NCI-H345 treated with DMSO at 0.1 percent for 48 hours (cell line): ENCODE data around the gene INSC.

Source experiments
- DNase-seq: peaks from one replicate; lab custom pipeline; 2025; ENCODE audit not compliant: unreplicated experiment; lab: John Stamatoyannopoulos, UW

INSC gene

DNA sequence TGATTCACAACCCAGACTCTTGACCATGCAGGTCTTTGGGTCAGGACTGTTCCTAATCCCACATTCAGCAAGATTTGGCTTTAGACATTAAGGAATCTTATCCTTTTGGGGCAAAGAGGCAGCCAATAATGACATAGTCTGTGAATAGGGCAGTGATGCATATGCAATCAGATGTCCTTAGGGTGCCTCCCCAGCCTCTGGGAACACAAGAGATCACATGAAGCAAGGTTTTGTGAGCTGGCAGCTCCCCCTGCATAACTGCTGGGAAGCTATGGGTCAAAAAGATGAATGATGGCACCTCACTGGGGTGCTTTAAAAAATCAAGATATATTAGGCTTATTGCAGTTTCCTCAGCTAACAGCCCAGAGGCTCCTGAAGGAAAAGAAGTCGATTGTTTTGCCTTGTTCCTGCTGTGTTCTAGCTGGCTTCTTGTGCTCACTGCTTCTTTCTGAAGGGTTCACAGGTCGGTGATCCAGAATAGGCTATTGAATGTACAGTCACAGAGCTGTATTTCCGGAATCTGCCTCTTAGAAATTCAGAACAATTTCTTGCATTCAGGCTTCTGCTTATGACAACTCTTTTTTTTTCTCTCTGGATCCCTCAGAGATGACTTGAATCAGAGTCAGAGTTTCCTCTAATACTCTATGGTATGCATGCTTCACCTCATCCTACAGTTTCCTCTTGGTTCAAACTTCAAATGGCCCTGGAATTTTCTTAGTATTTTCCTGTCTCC, 31.7 kb downstream of the INSC start:
- no peak for DNase-seq

DNA sequence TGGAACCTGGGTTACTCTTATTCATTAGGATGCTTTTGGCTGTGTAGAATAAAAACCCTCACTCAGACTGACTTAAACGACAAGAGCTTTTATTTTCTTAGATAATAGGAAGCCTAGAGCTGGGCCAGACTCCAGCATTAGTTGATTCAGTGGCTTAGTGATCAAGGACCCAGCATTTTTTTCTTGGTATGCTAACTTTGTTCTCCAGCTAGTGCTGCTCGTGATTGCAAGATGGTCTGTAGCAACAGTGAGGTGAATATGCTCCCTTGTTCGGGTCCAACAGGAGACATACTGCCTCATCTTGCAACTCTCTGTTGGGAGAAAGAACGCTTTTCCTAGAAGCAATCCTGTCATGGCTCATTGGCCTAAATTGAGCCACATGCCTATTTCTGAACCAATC, 33.4 kb downstream of the INSC start:
- no peak for DNase-seq

DNA sequence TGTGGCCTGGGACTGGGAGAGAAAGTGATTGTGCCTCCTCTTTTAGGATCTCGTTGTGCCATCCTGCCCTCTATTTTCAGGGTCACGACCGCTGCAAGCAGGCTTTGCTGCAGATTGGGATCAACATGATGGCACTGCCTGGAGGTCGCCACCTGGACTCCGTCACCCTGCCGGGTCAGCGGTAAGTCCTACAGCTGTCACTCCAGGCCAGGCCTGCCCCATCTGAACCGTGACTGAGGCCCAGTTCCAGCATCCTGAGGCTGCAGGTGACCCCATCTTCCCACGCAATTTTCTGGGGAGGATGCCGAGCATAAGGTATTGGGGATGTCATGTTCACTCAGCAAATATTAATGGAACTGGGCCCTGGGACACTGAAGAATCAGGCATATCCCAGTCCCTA, 34.3 kb downstream of the INSC start:
- DNase-seq, result no peak

DNA sequence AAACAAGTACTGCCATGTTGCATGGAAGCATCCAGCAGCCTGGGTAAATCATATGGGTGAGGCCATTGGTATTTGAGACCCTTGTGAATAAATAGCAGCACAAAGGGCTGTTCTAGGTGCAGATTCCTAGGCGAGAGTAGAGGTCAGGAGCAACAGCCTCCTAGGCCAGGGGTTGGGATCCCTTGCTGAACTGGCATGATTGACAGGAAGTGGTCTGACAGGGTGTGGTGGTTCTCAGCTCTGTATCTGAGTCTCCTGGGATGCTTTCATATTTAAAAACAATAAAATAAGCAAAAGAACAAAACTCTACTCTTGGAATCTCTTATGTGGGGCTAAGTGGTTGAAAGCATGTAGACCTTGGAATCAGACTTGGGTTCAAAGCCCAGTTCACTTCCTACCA, 35.8 kb downstream of the INSC start:
- no peak for DNase-seq

DNA sequence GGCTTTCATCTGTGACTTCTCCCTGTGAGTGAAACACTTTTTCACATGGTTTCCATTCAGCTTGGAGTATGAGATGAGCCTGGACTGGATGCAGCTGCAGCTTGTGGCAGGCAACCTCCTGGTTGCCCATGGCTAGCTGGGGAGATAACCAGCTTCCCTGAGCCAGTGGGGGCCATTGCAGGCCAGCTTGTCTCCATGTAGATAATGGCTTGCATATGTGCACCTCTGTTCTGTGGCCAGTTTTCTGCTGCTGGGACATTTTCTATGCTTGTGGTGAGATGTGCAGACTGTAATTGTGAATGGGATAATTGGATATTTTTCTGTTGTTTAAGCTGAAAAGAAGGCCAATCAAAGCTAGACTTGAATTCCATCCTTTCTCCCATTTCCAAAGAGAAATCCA, 38.5 kb downstream of the INSC start:
- DNase-seq, result no peak

DNA sequence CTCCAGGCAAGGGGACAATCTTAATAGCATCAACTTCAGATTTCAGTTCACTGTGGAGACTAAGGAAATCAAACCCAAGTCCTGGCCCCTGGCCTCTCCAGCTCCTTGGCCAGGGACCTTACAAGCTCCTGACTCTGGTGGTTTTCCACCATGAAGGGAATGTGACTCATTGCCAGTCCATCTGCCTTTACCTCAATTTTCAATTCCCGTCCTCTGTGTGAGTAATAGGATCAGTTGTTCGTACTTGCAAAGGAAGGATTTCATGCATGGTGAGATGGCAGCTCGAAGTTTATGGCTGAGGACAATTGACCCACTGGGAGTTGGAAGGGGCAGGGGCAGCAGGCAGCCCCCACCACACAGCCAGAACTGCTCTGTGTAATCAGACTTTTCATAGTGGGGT, 42.5 kb downstream of the INSC start:
- no peak for DNase-seq

DNA sequence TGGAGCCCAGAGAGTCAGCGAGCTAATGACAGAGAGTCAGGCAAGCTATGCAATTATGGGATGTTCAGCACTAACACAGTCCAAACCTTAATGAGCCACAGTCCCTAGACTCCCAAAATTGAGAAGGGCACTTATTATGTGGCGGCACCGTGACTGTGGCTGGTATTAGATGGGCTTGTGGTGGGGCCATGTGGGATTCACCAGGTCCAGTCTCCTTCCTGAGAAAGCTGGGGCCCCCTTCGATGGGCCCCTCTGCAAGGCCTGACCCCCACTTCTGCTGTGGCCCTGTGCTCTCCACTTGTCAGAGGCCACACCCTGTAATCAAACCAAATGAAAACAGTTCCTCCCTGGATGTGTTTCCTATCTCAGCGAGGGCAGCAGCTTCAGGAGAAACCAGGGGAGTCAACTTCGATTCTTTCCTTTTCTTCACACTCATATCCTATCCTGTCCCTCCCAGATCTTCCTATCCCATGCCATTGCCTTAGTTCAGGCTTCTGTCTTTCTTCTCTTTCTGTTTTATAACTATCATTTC, 42.9 kb downstream of the INSC start:
- DNase-seq, result no peak

DNA sequence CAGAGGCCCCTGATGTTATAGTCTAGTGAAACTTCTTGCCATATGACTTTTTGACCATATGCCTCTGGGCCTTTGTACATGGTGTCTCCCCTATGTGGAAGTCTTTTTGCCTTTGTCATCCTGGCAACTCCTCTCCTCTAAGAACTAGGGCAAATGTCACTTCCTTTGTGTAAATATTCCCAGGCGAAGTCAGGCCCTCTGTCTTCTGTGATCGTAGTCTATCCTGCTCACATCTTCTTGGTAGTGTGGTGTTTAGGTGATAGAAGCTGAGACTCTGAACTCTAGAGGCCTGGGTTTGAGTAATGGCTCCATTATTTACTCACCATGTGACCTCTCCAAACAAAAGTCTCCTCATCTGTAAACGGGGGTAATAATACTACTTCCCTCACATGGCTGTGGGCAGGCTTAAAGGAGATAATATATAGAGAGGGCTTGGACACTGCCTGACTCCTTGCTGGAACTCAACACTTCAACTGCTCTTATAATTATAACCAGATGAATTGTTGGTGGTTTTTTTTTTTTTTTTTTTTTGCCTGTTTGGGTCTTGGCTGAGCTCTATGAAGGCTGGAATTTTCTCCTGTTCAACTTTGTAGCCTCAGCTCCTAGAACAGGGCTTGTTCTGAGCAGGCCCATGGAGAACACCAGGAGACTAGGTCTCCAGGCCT, 43.8 kb downstream of the INSC start:
- DNase-seq, result no peak

DNA sequence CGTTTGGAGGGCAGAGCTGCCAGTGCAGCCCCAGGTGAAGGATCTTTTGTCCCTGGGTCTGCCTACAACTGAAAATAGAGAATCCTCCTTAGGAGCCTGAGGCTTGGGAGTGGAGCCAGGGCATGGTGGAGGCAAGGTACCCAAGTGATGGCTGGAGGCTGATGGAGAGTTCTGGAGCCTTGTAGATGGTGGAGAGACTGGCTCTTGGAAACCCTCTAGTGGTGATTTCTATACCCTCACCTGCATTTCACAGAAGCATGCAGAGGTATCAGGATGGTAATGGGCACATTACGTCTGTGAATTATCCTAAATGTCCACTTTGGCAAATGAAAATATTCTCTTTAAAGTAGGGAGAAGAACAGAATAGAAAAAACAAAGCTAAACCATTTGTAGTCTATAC, 44.4 kb downstream of the INSC start:
- DNase-seq, result no peak

DNA sequence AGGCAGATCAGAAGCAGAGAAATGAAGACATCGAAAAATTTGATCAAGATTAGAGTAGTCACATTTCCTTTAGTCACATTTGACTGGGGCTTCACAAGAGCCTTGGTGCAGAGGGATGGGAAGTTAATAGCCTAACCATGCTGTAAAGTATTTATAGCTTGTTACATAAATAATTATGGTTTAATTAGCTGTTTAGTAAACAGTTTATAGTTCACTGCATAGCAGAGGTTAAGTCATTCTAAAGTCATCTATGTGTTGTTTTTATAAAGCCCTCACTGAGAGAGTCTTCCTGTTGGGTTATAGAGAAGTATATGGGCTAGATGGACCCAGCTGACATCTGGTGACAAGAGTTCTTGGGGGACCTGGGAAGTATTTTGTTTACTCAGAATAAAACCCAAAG, 47.1 kb downstream of the INSC start:
- no peak for DNase-seq

DNA sequence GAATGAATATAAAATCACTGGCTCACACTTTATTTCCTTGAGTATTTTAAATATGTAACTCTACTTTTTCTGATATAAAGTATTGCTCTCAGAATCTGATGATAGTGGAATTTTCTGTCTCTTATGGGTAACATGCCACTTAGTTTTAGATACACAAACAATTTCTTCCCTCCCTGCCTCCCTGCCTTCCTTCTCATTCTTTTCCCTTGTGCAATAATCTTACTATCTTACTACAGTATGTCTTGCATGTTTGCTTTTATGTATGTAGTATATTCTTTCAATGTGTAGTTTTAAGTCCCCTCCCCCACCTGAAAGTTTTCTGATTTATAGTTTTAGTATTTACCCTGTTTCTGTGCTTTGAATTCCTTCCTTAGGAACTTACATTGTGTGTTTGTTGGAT, 48.4 kb downstream of the INSC start:
- DNase-seq, result no peak

DNA sequence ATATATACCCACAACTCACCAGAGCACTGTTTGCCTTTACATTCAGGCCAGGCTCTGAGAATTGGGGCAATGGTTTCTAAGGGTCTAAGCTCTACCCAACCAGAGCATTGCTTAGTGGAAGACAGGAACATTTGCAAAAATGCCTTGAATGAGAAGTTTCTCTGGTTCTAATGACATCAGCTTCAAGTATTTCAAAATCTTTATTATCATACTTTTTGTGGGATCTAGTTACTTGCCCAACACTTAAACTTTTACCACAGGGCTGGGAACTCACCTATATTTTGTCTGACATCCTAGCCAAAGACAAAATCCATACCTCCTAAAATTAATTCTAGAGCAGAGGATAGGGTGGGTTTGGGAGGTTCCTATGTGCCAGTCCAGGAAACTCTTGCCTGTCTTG, 51.5 kb downstream of the INSC start:
- DNase-seq, result no peak

DNA sequence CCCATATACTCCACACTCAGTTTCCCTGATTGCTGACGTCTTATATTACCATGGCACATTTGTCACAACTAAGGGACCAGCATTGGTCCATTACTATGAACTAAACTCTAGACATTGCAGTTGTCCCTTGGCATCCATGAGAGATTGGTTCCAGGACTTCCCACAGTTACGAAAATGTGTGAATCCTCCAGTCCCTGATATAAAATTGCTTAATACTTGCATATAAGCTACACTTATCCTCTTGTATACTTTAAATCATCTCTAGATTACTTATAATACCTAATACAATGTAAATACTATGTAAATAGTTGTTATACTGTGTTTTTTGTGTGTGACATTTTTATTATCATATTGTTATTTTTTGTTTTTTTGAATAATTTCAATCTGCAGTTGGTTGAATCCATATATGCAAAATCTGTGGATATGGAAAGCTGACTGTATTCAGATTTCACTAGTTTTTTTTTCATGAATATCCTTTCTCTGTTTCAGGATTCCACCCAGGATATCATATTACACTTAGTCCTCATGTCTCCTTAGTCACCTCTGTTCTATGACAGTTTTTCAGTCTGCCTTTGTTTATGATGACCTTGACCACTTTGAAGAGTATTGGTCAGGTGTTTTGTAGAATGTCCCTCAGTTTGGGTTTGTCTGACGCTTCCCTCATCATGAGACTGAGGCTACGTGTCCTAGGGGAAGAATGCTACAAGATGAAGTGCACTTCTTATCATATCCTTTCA, 55.3 kb downstream of the INSC start:
- no peak for DNase-seq

DNA sequence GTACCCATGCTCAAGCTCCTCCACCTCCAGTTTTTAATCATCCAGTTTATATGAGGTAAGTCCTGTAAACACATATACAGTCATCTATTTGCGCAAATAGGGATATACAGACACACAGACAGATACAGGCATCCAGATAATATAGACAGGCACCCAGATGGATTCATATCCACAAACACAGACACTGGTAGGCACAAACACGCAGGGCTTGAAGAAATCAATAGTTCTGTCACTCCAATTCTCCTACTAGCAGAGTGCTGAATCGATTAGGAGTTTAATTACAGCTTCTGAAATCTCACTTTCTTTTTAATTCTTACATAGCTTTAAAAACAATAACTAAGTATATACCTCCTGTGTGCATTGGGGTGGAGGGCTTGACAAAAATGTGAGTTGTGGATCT, 56.0 kb downstream of the INSC start:
- no peak for DNase-seq

DNA sequence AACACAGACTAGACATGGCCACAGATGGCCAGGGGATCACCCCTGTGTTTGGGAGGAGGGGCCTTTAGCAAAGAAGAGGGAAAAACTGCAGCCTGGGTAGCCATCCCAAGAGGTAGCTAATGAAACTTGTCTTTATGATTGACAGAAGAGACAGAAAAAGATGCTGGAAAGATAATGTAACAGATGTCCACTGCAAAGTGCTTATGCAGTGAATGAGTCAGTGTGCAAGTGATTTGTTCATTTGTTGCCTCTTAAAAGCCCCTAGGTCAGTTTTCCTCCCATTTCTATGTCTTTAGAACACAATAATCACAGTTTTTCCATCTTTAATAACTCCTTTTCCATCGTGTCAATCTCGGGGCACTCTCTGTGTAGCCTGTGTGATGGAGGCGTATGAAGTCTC, 57.2 kb downstream of the INSC start:
- DNase-seq, result no peak

DNA sequence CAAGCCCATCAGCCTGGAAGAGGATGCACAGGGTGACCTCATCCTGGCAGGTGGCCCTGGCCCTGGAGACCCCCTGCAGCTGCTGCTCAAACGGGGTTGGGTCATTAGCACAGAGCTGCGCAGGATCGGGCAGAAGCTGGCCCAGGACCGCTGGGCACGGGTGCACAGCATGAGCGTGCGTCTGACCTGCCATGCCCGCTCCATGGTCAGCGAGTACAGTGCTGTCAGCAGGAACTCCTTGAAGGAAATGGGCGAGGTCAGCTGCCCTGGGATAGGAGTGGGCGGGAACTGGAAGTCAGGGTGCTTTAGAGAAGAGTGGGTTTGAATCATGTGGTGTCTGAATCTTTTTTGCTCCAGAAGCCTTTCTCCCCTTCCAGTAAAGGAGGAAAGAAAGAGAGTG, 61.1 kb downstream of the INSC start:
- DNase-seq, result no peak

DNA sequence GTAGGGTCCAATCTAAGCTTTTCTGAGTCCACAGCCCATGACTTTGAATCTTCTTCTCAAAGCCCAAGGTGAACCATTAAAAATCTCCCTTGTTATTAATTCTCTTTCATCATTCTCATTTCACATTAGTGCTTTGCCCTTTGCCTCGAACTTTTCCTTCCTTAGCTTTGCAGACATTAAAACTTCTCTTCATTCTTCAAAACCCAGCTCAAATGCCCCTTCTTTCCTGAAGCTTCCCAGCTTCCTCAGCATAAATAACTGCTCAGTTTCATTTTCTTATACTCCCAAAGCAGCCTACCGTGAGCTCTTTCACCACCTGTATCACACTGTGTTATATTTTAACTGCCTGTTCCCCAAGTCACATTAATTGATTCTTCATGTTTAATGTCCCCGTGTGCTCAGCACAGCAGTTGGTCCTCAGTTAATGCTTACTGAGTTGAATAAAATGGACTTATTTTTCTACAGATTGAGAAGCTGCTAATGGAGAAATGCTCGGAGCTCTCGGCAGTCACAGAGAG, 62.0 kb downstream of the INSC start:
- no peak for DNase-seq

DNA sequence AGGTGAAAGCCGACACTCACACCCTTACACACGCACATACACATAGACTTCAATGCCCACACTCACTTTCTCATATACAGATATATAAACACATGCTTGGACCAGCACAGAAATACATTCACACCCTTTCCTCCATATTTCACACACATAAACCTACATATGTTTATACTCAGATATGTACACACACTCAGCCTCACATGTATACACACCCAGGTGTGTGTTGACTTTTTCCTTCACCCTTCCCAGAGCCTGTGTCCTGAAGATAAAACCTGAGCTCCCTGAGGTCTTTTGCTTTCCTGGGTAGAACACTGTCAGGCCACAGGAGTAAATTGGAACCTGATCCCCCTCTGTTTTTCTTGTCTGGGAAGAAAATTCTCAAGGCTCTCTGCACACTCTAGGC, 62.8 kb downstream of the INSC start:
- DNase-seq, result no peak

DNA sequence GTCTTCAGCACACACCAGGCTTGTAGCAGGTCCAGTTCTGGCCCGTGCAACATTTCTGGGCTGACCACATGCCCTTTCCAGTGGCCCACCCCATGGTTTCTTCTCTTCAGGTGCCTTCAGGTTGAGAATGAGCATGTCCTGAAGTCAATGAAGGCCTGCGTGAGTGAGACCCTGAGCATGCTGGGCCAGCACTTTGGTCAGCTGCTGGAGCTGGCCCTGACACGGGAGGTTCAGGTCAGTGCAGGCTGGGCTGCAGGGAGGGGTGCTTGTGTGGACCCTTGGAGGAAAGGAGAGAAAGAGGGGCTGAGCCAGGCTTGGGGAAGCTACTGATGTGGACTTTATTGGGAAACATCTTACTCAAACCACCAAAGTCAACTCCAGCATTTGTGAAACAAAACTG, 63.5 kb downstream of the INSC start:
- DNase-seq, result no peak

DNA sequence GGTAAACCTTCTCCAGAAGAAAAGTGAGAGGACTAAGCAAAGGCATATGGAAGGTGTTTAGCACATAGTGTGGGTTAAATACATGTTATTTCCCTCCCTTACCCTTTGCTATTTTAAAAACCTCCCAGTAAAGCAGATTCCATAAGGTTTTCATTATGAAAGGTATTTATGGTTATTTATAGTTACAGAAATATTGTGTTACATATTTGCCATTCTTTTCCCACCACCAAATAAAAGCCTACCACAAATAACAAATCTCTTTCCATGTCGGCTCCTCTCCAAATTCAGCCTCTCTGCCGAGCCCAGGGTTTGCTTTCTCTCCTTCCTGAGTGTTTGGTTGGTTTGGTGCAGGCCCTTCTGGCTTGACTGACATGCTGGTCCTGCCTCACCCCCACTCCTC, 64.4 kb downstream of the INSC start:
- DNase-seq, result no peak

DNA sequence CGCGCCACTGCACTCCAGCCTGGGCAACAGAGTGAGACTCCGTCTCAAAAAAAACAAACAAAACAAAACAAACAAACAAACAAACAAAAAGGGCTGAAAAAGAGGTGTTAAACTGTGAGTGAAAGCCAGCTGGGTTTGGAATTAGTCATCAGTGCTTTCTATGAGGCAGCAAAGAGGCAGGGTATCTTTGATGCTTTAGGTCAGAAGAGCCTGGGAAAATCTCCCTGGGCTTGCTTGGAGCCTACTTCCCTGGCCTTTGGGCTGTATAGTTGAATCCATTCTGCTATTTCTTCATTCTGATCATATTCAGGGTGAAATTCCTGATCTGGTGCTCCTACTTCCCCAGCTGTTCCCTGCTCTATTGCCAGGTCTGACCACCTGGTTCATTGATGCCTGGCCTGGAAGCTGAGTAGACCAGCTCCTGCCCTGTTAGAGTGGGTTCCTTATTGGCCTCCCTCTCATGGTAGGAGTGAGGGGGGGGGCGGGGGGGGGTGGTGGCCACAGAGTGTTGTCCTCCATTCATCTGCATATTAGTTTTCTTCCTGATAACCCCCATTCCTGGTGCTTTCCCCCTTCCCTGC, 65.6 kb downstream of the INSC start:
- no peak for DNase-seq

DNA sequence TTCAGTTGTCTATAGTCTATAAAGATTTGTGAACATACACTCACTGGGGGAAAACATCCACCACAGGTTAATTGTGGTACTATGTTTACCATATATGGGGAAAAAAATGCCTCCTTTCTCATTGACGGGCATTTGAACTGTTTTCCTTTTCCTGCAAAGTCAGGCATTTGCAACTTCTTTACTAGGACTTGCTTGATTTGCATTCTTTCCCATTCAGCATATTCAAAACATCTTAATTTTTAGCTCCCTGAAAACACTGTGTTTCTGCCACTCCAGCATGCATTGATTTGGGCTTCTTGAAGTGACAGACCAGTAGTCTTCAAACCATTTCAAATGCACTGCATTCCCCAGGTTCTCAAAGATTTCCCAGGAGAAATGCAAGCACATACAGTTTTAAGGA, 67.6 kb downstream of the INSC start:
- DNase-seq, result no peak
